GM12878 (cell line): ENCODE measurements around the gene CFAP53. TPM values are rescaled to one million over a fixed set of nuclear protein-coding genes. Genes with fewer than 3 reads are reported as not detected.

Source experiments
- ATF3 ChIP-seq: IDR thresholded peaks from 2 replicates; pipeline ENCODE4 v1.6.1; 2011; ENCODE audit warnings: low read depth, mild to moderate bottlenecking, low read length, moderate library complexity, borderline replicate concordance; ENCODE audit errors: extremely low read depth
- BCL11A ChIP-seq: IDR thresholded peaks from 2 replicates; pipeline ENCODE4 v1.6.1; 2011; ENCODE audit warnings: low read depth, low read length
- CBX5 ChIP-seq: sonication (generic); IDR thresholded peaks from 2 replicates; pipeline ENCODE4 v1.6.1; 2016; ENCODE audit warnings: low read depth, moderate library complexity, mild to moderate bottlenecking, inconsistent platforms
- EGR1 ChIP-seq, 2 experiments: IDR thresholded peaks; 1 replicate in 1 of 2; 2 replicates in 1 of 2; pipeline ENCODE4 v1.6.1; 2011 to 2012; ENCODE audit warnings: low read depth in 2 of 2, low read length in 2 of 2, borderline replicate concordance in 1 of 2, mild to moderate bottlenecking in 1 of 2, moderate library complexity in 1 of 2
- ETV6 ChIP-seq, 2 experiments: fragments of 450-650 bp in 1 of 2; IDR thresholded peaks in 1 of 2; conservative IDR thresholded peaks in 1 of 2; 2 replicates each; pipeline ENCODE4 v1.6.1; 2014; ENCODE audit warnings: antibody characterized with exemption in 1 of 2, borderline replicate concordance in 1 of 2, low read depth in 1 of 2, mild to moderate bottlenecking in 1 of 2, moderate library complexity in 1 of 2
- FOS ChIP-seq: IDR thresholded peaks from 3 replicates; pipeline ENCODE4 v1.6.1; 2011; ENCODE audit warnings: borderline replicate concordance; ENCODE audit not compliant: insufficient read length; ENCODE audit errors: extremely low read depth
- FOXM1 ChIP-seq: IDR thresholded peaks from 2 replicates; pipeline ENCODE4 v1.6.1; 2012; ENCODE audit warnings: low read depth, mild to moderate bottlenecking, inconsistent platforms, low read length, moderate library complexity
- IKZF1 ChIP-seq: fragments of 450-650 bp; conservative IDR thresholded peaks from 2 replicates; pipeline ENCODE4 v1.6.1; 2017; ENCODE audit warnings: antibody characterized with exemption, mild to moderate bottlenecking
- IKZF2 ChIP-seq, 2 experiments: fragments of 450-650 bp; IDR thresholded peaks; 2 replicates each; pipeline ENCODE4 v1.6.1; 2017; ENCODE audit warnings: mild to moderate bottlenecking in 2 of 2, moderate library complexity in 2 of 2
- KAT2A ChIP-seq: conservative IDR thresholded peaks from 2 replicates; pipeline ENCODE4 v1.6.1; 2011; ENCODE audit warnings: low read depth, low read length; ENCODE audit not compliant: control insufficient read depth
- MTA3 ChIP-seq: IDR thresholded peaks from 2 replicates; pipeline ENCODE4 v1.6.1; 2012; ENCODE audit warnings: low read length, inconsistent platforms, borderline replicate concordance
- MXI1 ChIP-seq: fragments of 150-350 bp; IDR thresholded peaks from 2 replicates; pipeline ENCODE4 v1.6.1; 2011; ENCODE audit warnings: low read depth, mild to moderate bottlenecking, inconsistent platforms, low read length, improper control_type of control experiment
- NBN ChIP-seq: fragments of 450-650 bp; IDR thresholded peaks from 2 replicates; pipeline ENCODE4 v1.6.1; 2016
- NR2C1 ChIP-seq: fragments of 450-650 bp; IDR thresholded peaks from 2 replicates; pipeline ENCODE4 v1.6.1; 2017; ENCODE audit warnings: antibody characterized with exemption, mild to moderate bottlenecking, moderate library complexity
- PAX5 ChIP-seq: IDR thresholded peaks from 2 replicates; pipeline ENCODE4 v1.6.1; 2011; ENCODE audit warnings: low read depth, low read length, borderline replicate concordance
- PKNOX1 ChIP-seq: fragments of 450-650 bp; IDR thresholded peaks from 2 replicates; pipeline ENCODE4 v1.6.1; 2016; ENCODE audit warnings: mild to moderate bottlenecking
- PML ChIP-seq: IDR thresholded peaks from 2 replicates; pipeline ENCODE4 v1.6.1; 2012; ENCODE audit warnings: low read length, inconsistent platforms
- POLR2AphosphoS5 ChIP-seq: IDR thresholded peaks from 2 replicates; pipeline ENCODE4 v1.6.1; 2011; ENCODE audit warnings: mild to moderate bottlenecking, low read length, inconsistent platforms
- RAD21 ChIP-seq: IDR thresholded peaks from 2 replicates; pipeline ENCODE4 v1.6.1; 2011; ENCODE audit warnings: mild to moderate bottlenecking, low read depth, low read length, moderate library complexity; ENCODE audit not compliant: insufficient read depth
- RBBP5 ChIP-seq: fragments of 200-600 bp; sonication (generic); conservative IDR thresholded peaks from 2 replicates; pipeline ENCODE4 v1.6.1; 2016
- SMARCA5 ChIP-seq: fragments of 450-650 bp; IDR thresholded peaks from 2 replicates; pipeline ENCODE4 v1.6.1; 2017; ENCODE audit warnings: mild to moderate bottlenecking
- SREBF1 ChIP-seq: IDR thresholded peaks from 2 replicates; pipeline ENCODE4 v1.6.1; 2012; ENCODE audit warnings: mild to moderate bottlenecking, low read length
- SREBF2 ChIP-seq: IDR thresholded peaks from 2 replicates; pipeline ENCODE4 v1.6.1; 2012; ENCODE audit warnings: mild to moderate bottlenecking, low read length
- SRF ChIP-seq, 2 experiments: IDR thresholded peaks; 2 replicates each; pipeline ENCODE4 v1.6.1; 2011; ENCODE audit warnings: low read depth in 2 of 2, low read length in 2 of 2, mild to moderate bottlenecking in 1 of 2, moderate library complexity in 1 of 2
- STAT1 ChIP-seq: fragments of 450-650 bp; conservative IDR thresholded peaks from 2 replicates; pipeline ENCODE4 v1.6.1; 2014; ENCODE audit warnings: antibody characterized with exemption, mild to moderate bottlenecking
- ZBED1 ChIP-seq: IDR thresholded peaks from 2 replicates; pipeline ENCODE4 v1.6.1; 2016; ENCODE audit warnings: borderline replicate concordance
- ZNF592 ChIP-seq: fragments of 450-650 bp; IDR thresholded peaks from 2 replicates; pipeline ENCODE4 v1.6.1; 2017; ENCODE audit warnings: mild to moderate bottlenecking, moderate library complexity
- polyA plus RNA-seq, 11 experiments: library from polyadenylated mRNA; depleted of rRNA in 4 of 11; unstranded in 6 of 11; stranded (reverse) in 5 of 11; fragments of >200 nt; fragmentation: Nextera tagmentation in 4 of 11; fragmentation: Illumina TruSeq in 1 of 11; extraction: Ambion mirVana in 4 of 11; extraction: Trizol in 1 of 11; gene quantifications; 1 replicate in 1 of 11; 2 replicates in 10 of 11; pipeline versions ENCODE4 v1.2.1 to v1.2.3, GENCODE V29; 2011 to 2016; ENCODE audit warnings: inconsistent platforms in 2 of 11, missing spikeins in 2 of 11, low read depth in 1 of 11
- total RNA-seq, 4 experiments: library from RNA; depleted of rRNA in 3 of 4; stranded (reverse); fragments of >200 nt in 3 of 4; fragmentation: Illumina TruSeq in 1 of 4; extraction: Trizol in 1 of 4; gene quantifications; 2 replicates each; pipeline versions ENCODE4 v1.2.1 to v1.2.3, GENCODE V29; 2013 to 2021

CFAP53 gene
- total and polyA plus RNA-seq, 10 of the 15 experiments (the other 5 are each of a cell fraction or from before 2014, with no cell fraction given): 0.05 to 0.31 (median 0.12) TPM; not detected in 1

GRCh38 chr18:50268022-50268747, 1.9 kb upstream of the CFAP53 start (continued):
- TF ChIP-seq ATF3 (no peak), IKZF2 (IDR thresholded peaks at IDR 0.05) (peak; percentile 44 to 69; a peak in 3 of 4 replicates), ETV6 (conservative IDR thresholded peaks at IDR 0.05 in 1 of 2, IDR thresholded peaks at IDR 0.05 in 1 of 2; ENCODE audit: borderline replicate concordance in 1 of 2, low read depth in 1 of 2) (no peak), MTA3 (no peak), BCL11A (0 out of 2 replicates have a peak, but pooled peaks have one; percentile 16), SMARCA5 (peak; percentile 88), SREBF2 (no peak), PKNOX1 (peak; percentile 21; the same call in 1 of the 2 replicates), PML (peak; percentile 59; the same call in 1 of the 2 replicates), NR2C1 (peak; percentile 11; the same call in 1 of the 2 replicates), FOXM1 (peak; percentile 54; the same call in 1 of the 2 replicates), SRF (IDR thresholded peaks at IDR 0.05; ENCODE audit: low read depth in 2 of 2, low read length in 2 of 2) (no peak), ZBED1 (no peak), IKZF1 (peak; percentile 80), STAT1 (0 out of 2 replicates have a peak, but pooled peaks have one; percentile 54), RAD21 (peak; percentile 36; the same call in 1 of the 2 replicates), FOS (no peak), MXI1 (peak; percentile 36; the same call in 1 of the 2 replicates), POLR2AphosphoS5 (peak; percentile 51; the same call in 1 of the 2 replicates), RBBP5 (no peak), NBN (peak; percentile 80), SREBF1 (no peak), PAX5 (no peak), EGR1 (IDR thresholded peaks at IDR 0.05; ENCODE audit: borderline replicate concordance in 1 of 2, low read depth in 2 of 2, low read length in 2 of 2) (peak in 1 of 2 experiments; percentile 88; a peak in 2 of 3 replicates), CBX5 (0 out of 2 replicates have a peak, but pooled peaks have one; percentile 58), ZNF592 (0 out of 2 replicates have a peak, but pooled peaks have one; percentile 53), KAT2A (no peak)
